Activated B cell treated with CpG ODN at 0.5 μM for 24 hours (primary cell): ENCODE data around the gene USH2A. TPM values are rescaled to one million over a fixed set of nuclear protein-coding genes. Genes with fewer than 3 reads are reported as not detected.

ENCODE experiments used
- ATAC-seq: fragments of 200-7000 bp; cut with Tn5 transposase; one replicate; pipeline ENCODE4 v1.10.0; 2021; ENCODE audit warnings: low read depth, mild to moderate bottlenecking, moderate library complexity
- CTCF ChIA-PET: fragments of 350-600 bp; sonication (Branson Sonifier 250); formaldehyde crosslinking; loops from one replicate; lab custom pipeline; 2021; ENCODE audit warnings: antibody characterized with exemption; lab: Charles Lee
- POLR2A ChIA-PET: fragments of 350-600 bp; sonication (Branson Sonifier 250); formaldehyde crosslinking; loops from one replicate; lab custom pipeline; 2021; ENCODE audit warnings: antibody characterized with exemption; lab: Charles Lee
- DNase-seq: peaks from one replicate; pipeline ENCODE4 v3.0.0; 2022
- H3K27ac Mint-ChIP-seq: one replicate; pipeline ENCODE4 v1.8.0; 2020; ENCODE audit warnings: mixed read lengths
- H3K27me3 Mint-ChIP-seq: one replicate; pipeline ENCODE4 v1.8.0; 2021; ENCODE audit warnings: mixed read lengths
- H3K36me3 Mint-ChIP-seq: one replicate; pipeline ENCODE4 v1.8.0; 2021; ENCODE audit warnings: low read depth, mixed read lengths
- H3K4me1 Mint-ChIP-seq: one replicate; pipeline ENCODE4 v1.8.0; 2021; ENCODE audit warnings: mixed read lengths
- H3K4me3 Mint-ChIP-seq: one replicate; pipeline ENCODE4 v1.8.0; 2020; ENCODE audit warnings: mild to moderate bottlenecking, mixed read lengths
- H3K9me3 Mint-ChIP-seq: one replicate; pipeline ENCODE4 v1.8.0; 2020; ENCODE audit warnings: mixed read lengths
- CTCF ChIP-seq: fragments of 200-600 bp; IDR thresholded peaks from one replicate; pipeline ENCODE4 v1.8.0; 2022; ENCODE audit warnings: antibody characterized with exemption, mild to moderate bottlenecking
- intact Hi-C: fragments of 100-400 bp; cut with micrococcal nuclease; formaldehyde crosslinking; loops from one replicate; pipeline ENCODE4 v1.15.1; 2024
- total RNA-seq: library from RNA; stranded (reverse); gene quantifications from 2 replicates; pipeline ENCODE4 v1.2.3, GENCODE V29; 2022

The USH2A gene
- total RNA-seq, 1 donor from 2014 or later, result not detected

DNA sequence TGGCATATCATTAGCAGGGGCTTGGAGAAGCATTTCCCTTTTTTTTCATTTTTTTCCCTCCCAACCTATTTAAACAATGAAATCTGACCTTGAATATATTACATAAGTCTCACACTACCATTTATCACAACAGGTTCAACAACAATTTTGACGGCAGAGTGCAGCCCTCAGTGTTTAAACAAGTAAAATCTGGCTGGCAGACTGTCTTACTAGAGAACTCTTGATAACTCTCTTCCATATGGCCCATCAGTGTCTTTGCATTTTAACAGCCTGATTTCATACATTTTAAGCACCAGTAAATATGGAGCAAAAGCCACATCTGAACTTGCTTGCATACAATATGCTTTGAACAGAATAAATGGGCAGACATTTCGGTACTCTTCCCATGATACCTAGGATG lies 643.1 kb downstream of the USH2A start:
- ChIA-PET POLR2A (no interaction called here), CTCF (no interaction called here)
- intact Hi-C loops, result no loop called here
- no peaks in the 10 kb centered on the region for H3K36me3 Mint-ChIP-seq
- no peaks in the 10 kb centered on the region for H3K9me3 Mint-ChIP-seq
- DNase-seq, result no peak
- no peak overlapping the region for H3K4me3 Mint-ChIP-seq
- H3K4me1 Mint-ChIP-seq, result no peaks in the 10 kb centered on the region
- no peak for ATAC-seq
- H3K27me3 Mint-ChIP-seq, result no peaks in the 10 kb centered on the region
- no peak for TF ChIP-seq CTCF
- H3K27ac Mint-ChIP-seq, result no peak overlapping the region

DNA sequence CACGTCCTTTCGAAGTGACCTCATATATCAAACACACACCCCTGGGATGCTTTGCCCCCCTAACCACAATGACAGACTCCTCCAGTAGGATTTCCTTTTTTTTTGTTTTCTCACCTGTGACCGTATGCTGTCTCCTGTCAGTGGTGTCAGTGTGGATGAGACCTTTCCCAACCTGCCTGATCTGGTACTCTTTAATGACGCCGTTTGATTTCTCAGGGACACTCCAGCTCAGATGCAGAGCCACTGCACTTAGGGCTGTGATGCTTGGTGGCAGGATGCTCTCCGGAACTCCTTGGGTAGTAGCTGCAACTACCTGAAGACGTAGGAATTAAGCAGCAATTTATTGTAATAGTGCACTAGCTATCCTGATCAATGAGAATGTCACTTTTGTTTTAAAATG lies 643.5 kb downstream of the USH2A start:
- POLR2A ChIA-PET, result no interaction called here
- Mint-ChIP-seq H3K27ac (no peak overlapping the region), H3K4me1 (no peaks in the 10 kb centered on the region)

DNA sequence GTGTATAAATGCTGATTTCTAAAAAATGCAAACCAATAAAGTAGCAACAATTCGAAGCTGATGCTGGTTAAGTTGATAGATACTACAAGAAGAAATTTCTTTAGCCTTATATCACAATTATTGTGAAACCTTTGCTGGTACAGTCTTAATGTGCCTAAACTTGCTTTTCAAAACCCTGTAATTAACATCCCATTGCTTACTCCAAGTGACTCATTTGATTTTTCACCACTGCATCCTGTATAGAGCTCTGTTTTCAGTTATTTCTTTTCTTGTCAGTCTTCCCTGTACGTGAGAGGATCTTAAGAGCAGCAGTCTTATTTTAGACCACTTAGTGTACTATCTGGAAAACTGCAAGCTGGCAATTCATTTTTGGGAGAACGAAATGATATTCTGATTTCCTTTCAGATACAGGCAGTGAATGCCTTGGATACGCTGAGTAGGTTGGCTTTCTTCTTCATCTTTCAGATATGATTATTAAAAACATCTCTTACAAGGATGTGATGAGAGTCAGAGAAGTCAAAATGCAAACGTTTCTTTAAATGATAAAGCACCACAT lies 645.8 kb downstream of the USH2A start:
- no peaks in the 10 kb centered on the region for H3K4me1 Mint-ChIP-seq
- POLR2A ChIA-PET, result no interaction called here
- TF ChIP-seq CTCF, result no peak
- ATAC-seq (no peak), DNase-seq (no peak)
- H3K9me3 Mint-ChIP-seq, result no peaks in the 10 kb centered on the region
- H3K36me3 Mint-ChIP-seq, result no peaks in the 10 kb centered on the region
- H3K27me3 Mint-ChIP-seq, result no peaks in the 10 kb centered on the region
- no peak overlapping the region for H3K4me3 Mint-ChIP-seq
- no peak overlapping the region for H3K27ac Mint-ChIP-seq
- intact Hi-C loops, result no loop called here
- CTCF ChIA-PET, result no interaction called here

More for the DNA sequence above, 643.5 kb downstream of the USH2A start:
- TF ChIP-seq CTCF, result no peak
- no peaks in the 10 kb centered on the region for H3K27me3 Mint-ChIP-seq
- H3K4me3 Mint-ChIP-seq, result no peak overlapping the region
- intact Hi-C loops, result no loop called here
- H3K9me3 Mint-ChIP-seq, result no peaks in the 10 kb centered on the region
- ATAC-seq (no peak), DNase-seq (no peak)
- H3K36me3 Mint-ChIP-seq, result no peaks in the 10 kb centered on the region
- CTCF ChIA-PET, result no interaction called here

GRCh38 chr1:215776336-215776735 lies 646.9 kb downstream of the USH2A start:
- Mint-ChIP-seq H3K4me3 (no peak overlapping the region), H3K27ac (no peak overlapping the region), H3K4me1 (no peaks in the 10 kb centered on the region), H3K36me3 (no peaks in the 10 kb centered on the region), H3K27me3 (no peaks in the 10 kb centered on the region), H3K9me3 (no peaks in the 10 kb centered on the region)
- TF ChIP-seq CTCF, result no peak
- CTCF ChIA-PET, result no interaction called here
- ATAC-seq (no peak), DNase-seq (no peak)
- intact Hi-C loops, result no loop called here
- POLR2A ChIA-PET, result no interaction called here

- H3K27me3 Mint-ChIP-seq, result no peaks in the 10 kb centered on the region
- no peaks in the 10 kb centered on the region for H3K36me3 Mint-ChIP-seq
- DNase-seq (no peak), ATAC-seq (no peak)
- no peak overlapping the region for H3K4me3 Mint-ChIP-seq
- ChIA-PET CTCF (no interaction called here), POLR2A (no interaction called here)
- H3K27ac Mint-ChIP-seq, result no peak overlapping the region
- no peaks in the 10 kb centered on the region for H3K9me3 Mint-ChIP-seq
- TF ChIP-seq CTCF, result no peak
- H3K4me1 Mint-ChIP-seq, result no peaks in the 10 kb centered on the region
- intact Hi-C loops, result no loop called here
Observed at GRCh38 chr1:215772151-215772550, 651.1 kb downstream of the USH2A start.
